ENCODE measurements around the gene HSF5. TPM values are rescaled to one million over a fixed set of nuclear protein-coding genes. Genes with fewer than 3 reads are reported as not detected.

Gene HSF5
- total RNA-seq, 1 experiment from 2014 or later, result not detected

DNA sequence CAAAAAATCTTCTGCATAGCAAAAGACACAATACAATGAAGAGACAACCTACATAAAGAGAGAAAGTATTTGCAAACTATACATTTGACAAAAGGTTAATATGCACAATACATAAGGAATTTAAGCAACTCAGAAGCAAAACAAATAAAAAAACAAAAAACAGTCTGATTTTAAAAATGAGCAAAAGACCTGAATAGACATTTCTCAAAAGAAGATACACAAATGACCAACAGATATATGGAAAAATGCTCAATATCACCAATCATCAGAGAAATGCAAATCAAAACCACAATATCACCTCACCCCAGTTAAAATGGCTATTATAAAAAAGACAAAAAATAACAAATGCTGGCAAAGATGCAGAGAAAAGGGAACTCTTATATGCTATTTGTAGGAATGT is 32.7 kb downstream of the HSF5 start:
- H2BK12ac ChIP-seq (ENCODE audit: insufficient read length, low read depth, low read length), result no peak overlapping the region
- H3K4me1 ChIP-seq (ENCODE audit: insufficient read depth, low read length), result no peaks in the 10 kb centered on the region
- no peak overlapping the region for H3K18ac ChIP-seq (ENCODE audit: insufficient read length, low read depth, low read length)
- H4K5ac ChIP-seq (ENCODE audit: insufficient read length, low read depth, low read length), result no peak overlapping the region
- no peaks in the 10 kb centered on the region for H3K9me3 ChIP-seq (ENCODE audit: control insufficient read depth, low read depth, low read length)
- H4K20me1 ChIP-seq (ENCODE audit: control insufficient read depth, insufficient read depth, insufficient read length), result no peaks in the 10 kb centered on the region
- H3K79me2 ChIP-seq (ENCODE audit: insufficient read depth, low read length), result no peaks in the 10 kb centered on the region
- H4K91ac ChIP-seq (ENCODE audit: insufficient read length, low read depth, low read length), result no peak overlapping the region
- no peak overlapping the region for H2AFZ ChIP-seq (ENCODE audit: low read length)
- H3K4me3 Mint-ChIP-seq, result no peak overlapping the region
- TF ChIP-seq, protein P1, sequence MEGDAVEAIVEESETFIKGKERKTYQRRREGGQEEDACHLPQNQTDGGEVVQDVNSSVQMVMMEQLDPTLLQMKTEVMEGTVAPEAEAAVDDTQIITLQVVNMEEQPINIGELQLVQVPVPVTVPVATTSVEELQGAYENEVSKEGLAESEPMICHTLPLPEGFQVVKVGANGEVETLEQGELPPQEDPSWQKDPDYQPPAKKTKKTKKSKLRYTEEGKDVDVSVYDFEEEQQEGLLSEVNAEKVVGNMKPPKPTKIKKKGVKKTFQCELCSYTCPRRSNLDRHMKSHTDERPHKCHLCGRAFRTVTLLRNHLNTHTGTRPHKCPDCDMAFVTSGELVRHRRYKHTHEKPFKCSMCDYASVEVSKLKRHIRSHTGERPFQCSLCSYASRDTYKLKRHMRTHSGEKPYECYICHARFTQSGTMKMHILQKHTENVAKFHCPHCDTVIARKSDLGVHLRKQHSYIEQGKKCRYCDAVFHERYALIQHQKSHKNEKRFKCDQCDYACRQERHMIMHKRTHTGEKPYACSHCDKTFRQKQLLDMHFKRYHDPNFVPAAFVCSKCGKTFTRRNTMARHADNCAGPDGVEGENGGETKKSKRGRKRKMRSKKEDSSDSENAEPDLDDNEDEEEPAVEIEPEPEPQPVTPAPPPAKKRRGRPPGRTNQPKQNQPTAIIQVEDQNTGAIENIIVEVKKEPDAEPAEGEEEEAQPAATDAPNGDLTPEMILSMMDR (conservative IDR thresholded peaks at IDR 0.05), result no peak
- H2AK5ac ChIP-seq (ENCODE audit: insufficient read length, low read length), result no peak overlapping the region
- no peak overlapping the region for H3K4me2 ChIP-seq (ENCODE audit: insufficient read depth, insufficient read length, low read length)
- no peak overlapping the region for H3K23ac ChIP-seq (ENCODE audit: insufficient read length, low read depth, low read length)
- no peak overlapping the region for H3K27ac ChIP-seq (ENCODE audit: insufficient read length, low read depth, low read length)
- no peaks in the 10 kb centered on the region for H3K9me3 Mint-ChIP-seq
- H3K27ac Mint-ChIP-seq, result no peak overlapping the region
- no peak overlapping the region for H3K14ac ChIP-seq (ENCODE audit: insufficient read depth, low read length)
- no peak overlapping the region for H2BK15ac ChIP-seq (ENCODE audit: low read depth, low read length)
- H3K23me2 ChIP-seq (ENCODE audit: insufficient read length, low read depth, low read length, poor library complexity, severe bottlenecking), result no peaks in the 10 kb centered on the region
- no peak overlapping the region for H3K9ac ChIP-seq (ENCODE audit: extremely low read depth, insufficient read length, low read length)
- H2BK120ac ChIP-seq (ENCODE audit: low read depth, low read length, poor library complexity, severe bottlenecking), result no peak overlapping the region
- no peak overlapping the region for H2BK20ac ChIP-seq (ENCODE audit: low read depth, low read length, poor library complexity, severe bottlenecking)
- H3K56ac ChIP-seq (ENCODE audit: insufficient read length, low read depth, low read length), result no peak overlapping the region
- no peak overlapping the region for H3T11ph ChIP-seq (ENCODE audit: low read length)
- H3K27me3 ChIP-seq (ENCODE audit: insufficient read depth, low read length), result no peaks in the 10 kb centered on the region
- H2BK5ac ChIP-seq (ENCODE audit: insufficient read length, low read length), result no peak overlapping the region
- no peaks in the 10 kb centered on the region for H3K4me1 Mint-ChIP-seq
- no peaks in the 10 kb centered on the region for H3K79me1 ChIP-seq (ENCODE audit: insufficient read depth, low read depth, low read length, poor library complexity, severe bottlenecking)
- no peaks in the 10 kb centered on the region for H3K36me3 Mint-ChIP-seq (ENCODE audit: insufficient read depth in 1 of 3, low read depth in 3 of 3)
- no peak overlapping the region for H3K4ac ChIP-seq (ENCODE audit: low read depth, low read length)
- no peak overlapping the region for H4K8ac ChIP-seq (replicated peaks; ENCODE audit: insufficient read length, low read depth, low read length)
- peaks cover 2% of the 10 kb centered on the region; the same call in 1 of the 2 replicates for H3K27me3 Mint-ChIP-seq (ENCODE audit: low read depth)
- no peak for DNase-seq

Measured in H9 (cell line).